ENCODE data around the gene TSPYL1. TPM values are rescaled to one million over a fixed set of nuclear protein-coding genes. Genes with fewer than 3 reads are reported as not detected.

Gene TSPYL1
- total and polyA plus RNA-seq, 2 of the 8 experiments (the other 6 are each of a cell fraction or from before 2014, with no cell fraction given), result 33.2 to 79.1 TPM

- TF ChIP-seq SAP30 (IDR thresholded peaks at IDR 0.05; ENCODE audit: insufficient read depth, insufficient replicate concordance, low read length), result no peak
- no peak for TF ChIP-seq RBBP5 (IDR thresholded peaks at IDR 0.05; ENCODE audit: borderline replicate concordance, low read depth, low read length)
- no peak for TF ChIP-seq KDM5A (IDR thresholded peaks at IDR 0.05; ENCODE audit: low read length)
- TF ChIP-seq E2F6 (IDR thresholded peaks at IDR 0.05), result no peak
- TF ChIP-seq CBX8 (IDR thresholded peaks at IDR 0.05; ENCODE audit: borderline replicate concordance, low read depth, low read length), result no peak
Observed at GRCh38 chr6:116246089-116246488, 33.6 kb downstream of the TSPYL1 start (continued).

Measured in H1 (cell line).